B cell (primary cell): ENCODE results near the gene FBLIM1.

Experiments
- EZH2 ChIP-seq: IDR thresholded peaks from 2 replicates; pipeline ENCODE4 v1.6.1; 2012; ENCODE audit warnings: borderline replicate concordance, low read depth, mild to moderate bottlenecking, moderate library complexity, low read length; ENCODE audit not compliant: insufficient read depth, poor library complexity, severe bottlenecking
- TF ChIP-seq, protein P1 (sequence below): fragments of 200-600 bp; IDR thresholded peaks from one replicate; pipeline ENCODE4 v1.8.0; 2022; ENCODE audit warnings: antibody characterized with exemption, mild to moderate bottlenecking

- TF ChIP-seq, protein P1, sequence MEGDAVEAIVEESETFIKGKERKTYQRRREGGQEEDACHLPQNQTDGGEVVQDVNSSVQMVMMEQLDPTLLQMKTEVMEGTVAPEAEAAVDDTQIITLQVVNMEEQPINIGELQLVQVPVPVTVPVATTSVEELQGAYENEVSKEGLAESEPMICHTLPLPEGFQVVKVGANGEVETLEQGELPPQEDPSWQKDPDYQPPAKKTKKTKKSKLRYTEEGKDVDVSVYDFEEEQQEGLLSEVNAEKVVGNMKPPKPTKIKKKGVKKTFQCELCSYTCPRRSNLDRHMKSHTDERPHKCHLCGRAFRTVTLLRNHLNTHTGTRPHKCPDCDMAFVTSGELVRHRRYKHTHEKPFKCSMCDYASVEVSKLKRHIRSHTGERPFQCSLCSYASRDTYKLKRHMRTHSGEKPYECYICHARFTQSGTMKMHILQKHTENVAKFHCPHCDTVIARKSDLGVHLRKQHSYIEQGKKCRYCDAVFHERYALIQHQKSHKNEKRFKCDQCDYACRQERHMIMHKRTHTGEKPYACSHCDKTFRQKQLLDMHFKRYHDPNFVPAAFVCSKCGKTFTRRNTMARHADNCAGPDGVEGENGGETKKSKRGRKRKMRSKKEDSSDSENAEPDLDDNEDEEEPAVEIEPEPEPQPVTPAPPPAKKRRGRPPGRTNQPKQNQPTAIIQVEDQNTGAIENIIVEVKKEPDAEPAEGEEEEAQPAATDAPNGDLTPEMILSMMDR: no peak
- TF ChIP-seq EZH2: no peak
These were observed 4.0 kb downstream of the FBLIM1 start for GRCh38 chr1:15762546-15762945.
